GM12878 (cell line): Measurements from ENCODE around the gene NRG2. TPM values are rescaled to one million over a fixed set of nuclear protein-coding genes. Genes with fewer than 3 reads are reported as not detected.

Source experiments
- ATAC-seq: fragments of 200-7000 bp; cut with Tn5 transposase; 3 replicates; pipeline ENCODE4 v1.9.1; 2020; ENCODE audit warnings: mild to moderate bottlenecking, moderate library complexity
- BruUV-seq: library from RNA; stranded (reverse); fragments of 400-500 nt; replicated peaks from 2 replicates; lab custom pipeline; 2021; lab: Mats Ljungman, UMichigan
- CTCF ChIA-PET: fragments of 300-600 bp; sonication (Branson Sonifier 250); formaldehyde crosslinking; extraction: SDS; loops from one replicate; lab custom pipeline; 2021; ENCODE audit warnings: inconsistent platforms; lab: Yijun Ruan, JAX
- POLR2A ChIA-PET: fragments of 350-600 bp; formaldehyde crosslinking; extraction: SDS; loops from one replicate; lab custom pipeline; 2021; ENCODE audit warnings: inconsistent platforms; lab: Charles Lee
- RAD21 ChIA-PET: fragments of 300-600 bp; sonication (Branson Sonifier 250); formaldehyde crosslinking; loops from one replicate; lab custom pipeline; 2023; ENCODE audit warnings: antibody characterized with exemption; ENCODE audit not compliant: unreplicated experiment; lab: Charles Lee
- SMC1A ChIA-PET: fragments of 300-600 bp; sonication (Branson Sonifier 250); formaldehyde crosslinking; loops from one replicate; lab custom pipeline; 2023; ENCODE audit not compliant: unreplicated experiment, uncharacterized antibody; lab: Charles Lee
- DNase-seq: peaks from one replicate; pipeline ENCODE4 v3.0.0-alpha.2; 2011; ENCODE audit warnings: low read depth, low spot score
- FAIRE-seq: peaks from 3 replicates; lab custom pipeline; 2011; peaks lifted over from hg19 to GRCh38; lab: Jason Lieb, UNC
- H2AFZ ChIP-seq: 2 replicates; pipeline ENCODE4 v1.6.0; 2011; ENCODE audit warnings: low read depth, low read length, control low read depth; ENCODE audit not compliant: control insufficient read depth
- H3K27ac ChIP-seq: 2 replicates; pipeline ENCODE4 v1.5.1; 2011; ENCODE audit warnings: control low read depth; ENCODE audit not compliant: control insufficient read depth, insufficient read depth
- H3K27me3 ChIP-seq, 2 experiments: replicated peaks in 1 of 2; 2 replicates each; pipeline versions ENCODE4 v1.6.0 to v1.6.1; 2011; ENCODE audit warnings: low read length in 1 of 2; ENCODE audit not compliant: control insufficient read depth in 2 of 2, insufficient read depth in 2 of 2
- H3K36me3 ChIP-seq, 2 experiments: 2 replicates each; pipeline ENCODE4 v1.5.1; 2011; ENCODE audit warnings: low read length in 1 of 2; ENCODE audit not compliant: control insufficient read depth in 2 of 2, insufficient read depth in 2 of 2
- H3K4me1 ChIP-seq: 2 replicates; pipeline ENCODE4 v1.6.1; 2011; ENCODE audit warnings: mild to moderate bottlenecking, low read length, moderate library complexity, mixed read lengths; ENCODE audit not compliant: control insufficient read depth, insufficient read depth
- H3K4me2 ChIP-seq: 2 replicates; pipeline ENCODE4 v1.6.0; 2011; ENCODE audit warnings: control low read depth; ENCODE audit not compliant: control insufficient read depth, insufficient read depth
- H3K4me3 ChIP-seq: fragments of 200-600 bp; sonication (generic); 2 replicates; pipeline ENCODE4 v1.5.1; 2016
- H3K79me2 ChIP-seq: 2 replicates; pipeline ENCODE4 v1.6.0; 2011; ENCODE audit warnings: low read length; ENCODE audit not compliant: control insufficient read depth, insufficient read depth
- H3K9ac ChIP-seq: 2 replicates; pipeline ENCODE4 v1.8.0; 2011; ENCODE audit warnings: low read length, control low read depth, mixed read lengths; ENCODE audit not compliant: control insufficient read depth, insufficient read depth
- H3K9me3 ChIP-seq: replicated peaks from 3 replicates; pipeline ENCODE4 v1.5.1; 2011; ENCODE audit warnings: mild to moderate bottlenecking, low read length; ENCODE audit not compliant: control insufficient read depth, insufficient read depth
- H4K20me1 ChIP-seq: 2 replicates; pipeline ENCODE4 v1.6.0; 2011; ENCODE audit not compliant: control insufficient read depth, insufficient read depth
- JUNB ChIP-seq: IDR thresholded peaks from 2 replicates; pipeline ENCODE4 v1.6.1; 2016; ENCODE audit warnings: antibody characterized with exemption, mild to moderate bottlenecking
- MEF2B ChIP-seq: fragments of 450-650 bp; IDR thresholded peaks from 2 replicates; pipeline ENCODE4 v1.6.1; 2018; ENCODE audit warnings: mild to moderate bottlenecking, moderate library complexity; ENCODE audit not compliant: partially characterized antibody, poor library complexity, severe bottlenecking
- REST ChIP-seq: IDR thresholded peaks from 2 replicates; pipeline ENCODE4 v1.6.1; 2012; ENCODE audit warnings: mild to moderate bottlenecking, low read depth, low read length
- ZZZ3 ChIP-seq: IDR thresholded peaks from 2 replicates; pipeline ENCODE4 v1.6.1; 2011; ENCODE audit warnings: low read depth; ENCODE audit not compliant: control insufficient read depth, insufficient read length
- WGBS: methylation state at CpG from one replicate; pipeline ENCODE4 v1.1.6; 2016; ENCODE audit warnings: low lambda C conversion rate; ENCODE audit not compliant: insufficient replicate concordance, insufficient coverage; ENCODE audit errors: missing lambda C conversion rate; 5-methylcytosine and 5-hydroxymethylcytosine counted together
- in situ Hi-C: fragments of 300-500 bp; cut with MboI; formaldehyde crosslinking; loops from 9 replicates; pipeline ENCODE4 v1.14.3; 2018; ENCODE audit warnings: mixed read lengths
- intact Hi-C: fragments of 100-400 bp; cut with micrococcal nuclease; formaldehyde crosslinking; loops from one replicate; pipeline ENCODE4 v1.14.2; 2022; ENCODE audit not compliant: unreplicated experiment
- polyA plus RNA-seq, 11 experiments: library from polyadenylated mRNA; depleted of rRNA in 4 of 11; unstranded in 6 of 11; stranded (reverse) in 5 of 11; fragments of >200 nt; fragmentation: Nextera tagmentation in 4 of 11; fragmentation: Illumina TruSeq in 1 of 11; extraction: Ambion mirVana in 4 of 11; extraction: Trizol in 1 of 11; gene quantifications; 1 replicate in 1 of 11; 2 replicates in 10 of 11; pipeline versions ENCODE4 v1.2.1 to v1.2.3, GENCODE V29; 2011 to 2016; ENCODE audit warnings: inconsistent platforms in 2 of 11, missing spikeins in 2 of 11, low read depth in 1 of 11
- total RNA-seq, 4 experiments: library from RNA; depleted of rRNA in 3 of 4; stranded (reverse); fragments of >200 nt in 3 of 4; fragmentation: Illumina TruSeq in 1 of 4; extraction: Trizol in 1 of 4; gene quantifications; 2 replicates each; pipeline versions ENCODE4 v1.2.1 to v1.2.3, GENCODE V29; 2013 to 2021
- TF ChIP-seq, protein P1 (sequence below): fragments of 450-650 bp; conservative IDR thresholded peaks from 2 replicates; pipeline ENCODE4 v1.6.1; 2017; ENCODE audit warnings: mild to moderate bottlenecking, moderate library complexity
- TF ChIP-seq, protein P2 (sequence below): fragments of 450-650 bp; formaldehyde crosslinking; IDR thresholded peaks from 2 replicates; pipeline ENCODE4 v1.4.0; 2022; ENCODE audit warnings: mild to moderate bottlenecking, moderate library complexity

The NRG2 gene
- total and polyA plus RNA-seq, 10 of the 15 experiments (the other 5 are each of a cell fraction or from before 2014, with no cell fraction given), result 0.10 to 21.7 (median 9.6) TPM

GRCh38 chr5:140055152-140055551 is 12.1 kb upstream of the NRG2 start:
- intact Hi-C loops (no loop called here), in situ Hi-C loops (no loop called here)
- Histone ChIP-seq H3K4me3 (no peak overlapping the region), H3K27ac (no peak overlapping the region), H2AFZ (no peak overlapping the region), H3K27me3 (no peaks in the 10 kb centered on the region), H3K9ac (no peak overlapping the region), H3K4me2 (no peak overlapping the region), H3K36me3 (no peaks in the 10 kb centered on the region), H3K9me3 (no peaks in the 10 kb centered on the region), H3K4me1 (no peaks in the 10 kb centered on the region), H3K79me2 (no peaks in the 10 kb centered on the region), H4K20me1 (no peaks in the 10 kb centered on the region)
- TF ChIP-seq, protein P1, sequence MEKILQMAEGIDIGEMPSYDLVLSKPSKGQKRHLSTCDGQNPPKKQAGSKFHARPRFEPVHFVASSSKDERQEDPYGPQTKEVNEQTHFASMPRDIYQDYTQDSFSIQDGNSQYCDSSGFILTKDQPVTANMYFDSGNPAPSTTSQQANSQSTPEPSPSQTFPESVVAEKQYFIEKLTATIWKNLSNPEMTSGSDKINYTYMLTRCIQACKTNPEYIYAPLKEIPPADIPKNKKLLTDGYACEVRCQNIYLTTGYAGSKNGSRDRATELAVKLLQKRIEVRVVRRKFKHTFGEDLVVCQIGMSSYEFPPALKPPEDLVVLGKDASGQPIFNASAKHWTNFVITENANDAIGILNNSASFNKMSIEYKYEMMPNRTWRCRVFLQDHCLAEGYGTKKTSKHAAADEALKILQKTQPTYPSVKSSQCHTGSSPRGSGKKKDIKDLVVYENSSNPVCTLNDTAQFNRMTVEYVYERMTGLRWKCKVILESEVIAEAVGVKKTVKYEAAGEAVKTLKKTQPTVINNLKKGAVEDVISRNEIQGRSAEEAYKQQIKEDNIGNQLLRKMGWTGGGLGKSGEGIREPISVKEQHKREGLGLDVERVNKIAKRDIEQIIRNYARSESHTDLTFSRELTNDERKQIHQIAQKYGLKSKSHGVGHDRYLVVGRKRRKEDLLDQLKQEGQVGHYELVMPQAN, result no peak
- no peak for TF ChIP-seq MEF2B
- TF ChIP-seq JUNB, result peak; percentile 61
- no peak for TF ChIP-seq REST
- TF ChIP-seq, protein P2, sequence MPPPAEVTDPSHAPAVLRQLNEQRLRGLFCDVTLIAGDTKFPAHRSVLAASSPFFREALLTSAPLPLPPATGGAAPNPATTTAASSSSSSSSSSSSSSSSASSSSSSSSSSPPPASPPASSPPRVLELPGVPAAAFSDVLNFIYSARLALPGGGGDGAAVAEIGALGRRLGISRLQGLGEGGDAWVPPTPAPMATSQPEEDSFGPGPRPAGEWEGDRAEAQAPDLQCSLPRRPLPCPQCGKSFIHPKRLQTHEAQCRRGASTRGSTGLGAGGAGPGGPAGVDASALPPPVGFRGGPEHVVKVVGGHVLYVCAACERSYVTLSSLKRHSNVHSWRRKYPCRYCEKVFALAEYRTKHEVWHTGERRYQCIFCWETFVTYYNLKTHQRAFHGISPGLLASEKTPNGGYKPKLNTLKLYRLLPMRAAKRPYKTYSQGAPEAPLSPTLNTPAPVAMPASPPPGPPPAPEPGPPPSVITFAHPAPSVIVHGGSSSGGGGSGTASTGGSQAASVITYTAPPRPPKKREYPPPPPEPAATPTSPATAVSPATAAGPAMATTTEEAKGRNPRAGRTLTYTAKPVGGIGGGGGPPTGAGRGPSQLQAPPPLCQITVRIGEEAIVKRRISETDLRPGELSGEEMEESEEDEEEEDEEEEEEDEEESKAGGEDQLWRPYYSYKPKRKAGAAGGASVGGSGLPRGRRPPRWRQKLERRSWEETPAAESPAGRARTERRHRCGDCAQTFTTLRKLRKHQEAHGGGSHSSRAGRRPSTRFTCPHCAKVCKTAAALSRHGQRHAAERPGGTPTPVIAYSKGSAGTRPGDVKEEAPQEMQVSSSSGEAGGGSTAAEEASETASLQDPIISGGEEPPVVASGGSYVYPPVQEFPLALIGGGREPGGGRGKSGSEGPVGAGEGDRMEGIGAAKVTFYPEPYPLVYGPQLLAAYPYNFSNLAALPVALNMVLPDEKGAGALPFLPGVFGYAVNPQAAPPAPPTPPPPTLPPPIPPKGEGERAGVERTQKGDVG (CRISPR knock-in tag), result no peak
- no peak for TF ChIP-seq ZZZ3
- SMC1A ChIA-PET, result interaction anchor here (0.7 to 4.4 kb wide), 6 partner anchors 11 to 109 kb away, joined by 4 to 18 read pairs (median 4); no protein-coding TSS in a partner anchor
- ATAC-seq (peak; percentile 26; the same call in 2 of the 3 replicates), DNase-seq (no peak), FAIRE-seq (no peak)
- CTCF ChIA-PET, result interaction anchor here (0.6 to 5.7 kb wide), 9 partner anchors 10 to 134 kb away, joined by 3 to 32 read pairs (median 5); partner anchors contain the start of gene NRG2
- BruUV-seq, result no TSS peak
- RAD21 ChIA-PET, result interaction anchor here (1.3 kb wide), 1 partner anchor 86 kb away, joined by 4 read pairs; no protein-coding TSS in a partner anchor
- POLR2A ChIA-PET, result interaction anchor here (0.6 kb wide), 1 partner anchor 58 kb away, joined by 5 read pairs; no protein-coding TSS in a partner anchor
- 14% methylated on average over 3 of the region's 3 CpGs for WGBS
